ENCODE measurements around the gene ANO2.

DNA sequence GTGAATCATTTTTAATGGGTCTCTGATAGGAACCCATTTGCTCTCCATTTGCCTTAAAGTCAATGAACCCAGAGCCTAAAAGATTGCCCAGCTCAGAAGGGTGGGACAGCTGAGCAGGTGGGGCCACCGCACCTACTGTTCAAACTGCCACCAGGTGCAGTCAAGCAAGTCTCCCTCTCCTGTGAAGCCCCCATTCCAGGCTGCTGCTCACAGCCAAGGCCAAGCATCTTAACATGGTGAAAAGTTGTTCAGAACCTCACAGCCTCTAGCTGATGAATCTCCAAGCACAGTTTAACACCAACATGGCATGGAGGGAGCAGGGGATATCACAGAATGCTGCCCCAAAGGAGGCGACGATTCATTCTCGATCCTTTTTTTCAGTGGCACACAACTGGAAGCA is 29.5 kb downstream of the ANO2 start:
- TF ChIP-seq, protein P1, sequence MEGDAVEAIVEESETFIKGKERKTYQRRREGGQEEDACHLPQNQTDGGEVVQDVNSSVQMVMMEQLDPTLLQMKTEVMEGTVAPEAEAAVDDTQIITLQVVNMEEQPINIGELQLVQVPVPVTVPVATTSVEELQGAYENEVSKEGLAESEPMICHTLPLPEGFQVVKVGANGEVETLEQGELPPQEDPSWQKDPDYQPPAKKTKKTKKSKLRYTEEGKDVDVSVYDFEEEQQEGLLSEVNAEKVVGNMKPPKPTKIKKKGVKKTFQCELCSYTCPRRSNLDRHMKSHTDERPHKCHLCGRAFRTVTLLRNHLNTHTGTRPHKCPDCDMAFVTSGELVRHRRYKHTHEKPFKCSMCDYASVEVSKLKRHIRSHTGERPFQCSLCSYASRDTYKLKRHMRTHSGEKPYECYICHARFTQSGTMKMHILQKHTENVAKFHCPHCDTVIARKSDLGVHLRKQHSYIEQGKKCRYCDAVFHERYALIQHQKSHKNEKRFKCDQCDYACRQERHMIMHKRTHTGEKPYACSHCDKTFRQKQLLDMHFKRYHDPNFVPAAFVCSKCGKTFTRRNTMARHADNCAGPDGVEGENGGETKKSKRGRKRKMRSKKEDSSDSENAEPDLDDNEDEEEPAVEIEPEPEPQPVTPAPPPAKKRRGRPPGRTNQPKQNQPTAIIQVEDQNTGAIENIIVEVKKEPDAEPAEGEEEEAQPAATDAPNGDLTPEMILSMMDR (IDR thresholded peaks at IDR 0.05): no peak
- TF ChIP-seq POLR2A (IDR thresholded peaks at IDR 0.05): no peak

Measured in uterus (tissue), 2 donors.